ENCODE results near the gene ETV5. TPM values are rescaled to one million over a fixed set of nuclear protein-coding genes. Genes with fewer than 3 reads are reported as not detected.

ETV5 gene

DNA sequence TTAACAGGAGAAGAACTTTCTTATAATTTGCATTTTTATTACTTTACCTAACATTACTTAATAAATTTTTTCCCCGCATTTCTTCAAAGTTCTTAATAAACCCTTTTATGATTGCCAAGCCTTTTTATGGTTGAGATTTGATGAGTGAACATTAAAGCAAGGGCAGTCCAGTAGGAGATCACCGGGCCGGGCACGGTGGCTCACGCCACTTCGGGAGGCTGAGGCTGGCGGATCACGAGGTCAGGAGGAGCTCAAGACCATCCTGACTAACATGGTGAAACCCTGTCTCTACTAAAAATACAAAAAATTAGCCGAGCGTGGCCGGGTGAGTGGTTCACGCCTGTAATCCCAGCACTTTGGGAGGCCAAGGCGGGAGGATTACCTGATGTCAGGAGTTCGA is 109.7 kb downstream of the ETV5 start:
- H2BK15ac ChIP-seq (ENCODE audit: low read depth, poor library complexity, severe bottlenecking) = no peak overlapping the region
- H3K27me3 ChIP-seq (ENCODE audit: control insufficient read depth in 1 of 2, insufficient read depth in 1 of 2, low read length in 2 of 2) = no peaks in the 10 kb centered on the region
- H3K79me1 ChIP-seq (replicated peaks; ENCODE audit: low read length, poor library complexity, severe bottlenecking) = no peaks in the 10 kb centered on the region
- 98% methylated on average over 13 of the region's 14 CpGs for WGBS
- no peak overlapping the region for H4K91ac ChIP-seq (ENCODE audit: low read length)
- H3K23ac ChIP-seq (ENCODE audit: low read length in 2 of 2) = no peak overlapping the region
- no peak overlapping the region for H3K4ac ChIP-seq (ENCODE audit: low read depth in 1 of 2, low read length in 2 of 2)
- H3K4me1 ChIP-seq (ENCODE audit: control insufficient read depth, insufficient read depth, low read depth, low read length) = peaks cover 2% of the 10 kb centered on the region
- H3K14ac ChIP-seq (ENCODE audit: low read length in 2 of 2) = no peak overlapping the region
- H3K9me3 ChIP-seq (ENCODE audit: control insufficient read depth, low read length) = no peaks in the 10 kb centered on the region
- H4K8ac ChIP-seq (ENCODE audit: low read length) = no peak overlapping the region
- H3K4me2 ChIP-seq (ENCODE audit: low read length, poor library complexity, severe bottlenecking) = no peak overlapping the region
- H2AFZ ChIP-seq (ENCODE audit: low read depth, low read length) = no peak overlapping the region
- no peak overlapping the region for H2BK5ac ChIP-seq (ENCODE audit: low read depth, low read length, poor library complexity, severe bottlenecking)
- no peaks in the 10 kb centered on the region for H3K36me3 ChIP-seq (ENCODE audit: control insufficient read depth in 1 of 2, insufficient read depth in 2 of 2, low read depth in 1 of 2, low read length in 2 of 2)
- no peak overlapping the region for H2BK120ac ChIP-seq (ENCODE audit: low read depth, low read length)
- H3K4me3 ChIP-seq (ENCODE audit: insufficient read depth in 1 of 2, low read depth in 1 of 2, low read length in 2 of 2) = no peak overlapping the region
- DNase-seq = no peak
- H2AK5ac ChIP-seq (ENCODE audit: low read length, severe bottlenecking) = no peak overlapping the region
- H2BK12ac ChIP-seq (ENCODE audit: low read length in 2 of 2) = no peak overlapping the region
- no peak overlapping the region for H3K9ac ChIP-seq (ENCODE audit: low read length)
- no peak overlapping the region for H3K27ac ChIP-seq (ENCODE audit: low read length, poor library complexity, severe bottlenecking)
- H3K18ac ChIP-seq (ENCODE audit: low read depth in 1 of 2, low read length in 2 of 2) = no peak overlapping the region

DNA sequence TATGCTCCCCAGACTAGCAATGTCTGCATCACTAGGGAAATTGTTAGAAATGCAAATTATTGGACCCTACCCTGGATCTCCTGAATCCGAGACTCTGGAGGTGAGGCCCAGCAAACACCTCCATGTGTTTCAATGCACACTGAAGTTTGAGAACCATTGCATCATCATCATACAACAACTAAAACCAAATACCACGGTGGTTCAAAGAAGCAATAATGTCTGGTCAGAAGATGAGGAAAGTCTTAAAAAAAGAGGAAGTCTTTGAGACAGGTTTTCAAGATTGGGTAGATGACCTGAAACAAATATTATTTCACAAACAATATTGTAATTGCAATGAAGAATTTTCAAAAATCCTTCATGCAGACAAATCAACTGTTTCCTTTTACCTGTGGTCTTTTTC is 110.8 kb downstream of the ETV5 start:
- Histone ChIP-seq H3K14ac (ENCODE audit: low read length in 2 of 2) (no peak overlapping the region), H3K4me2 (ENCODE audit: low read length, poor library complexity, severe bottlenecking) (no peak overlapping the region), H4K8ac (ENCODE audit: low read length) (no peak overlapping the region), H2BK15ac (ENCODE audit: low read depth, poor library complexity, severe bottlenecking) (no peak overlapping the region), H3K36me3 (ENCODE audit: control insufficient read depth in 1 of 2, insufficient read depth in 2 of 2, low read depth in 1 of 2, low read length in 2 of 2) (no peaks in the 10 kb centered on the region), H3K4me1 (ENCODE audit: control insufficient read depth, insufficient read depth, low read depth, low read length) (peaks cover under 1% of the 10 kb centered on the region), H3K23ac (ENCODE audit: low read length in 2 of 2) (no peak overlapping the region), H3K4ac (ENCODE audit: low read depth in 1 of 2, low read length in 2 of 2) (no peak overlapping the region), H3K18ac (ENCODE audit: low read depth in 1 of 2, low read length in 2 of 2) (no peak overlapping the region), H3K79me1 (replicated peaks; ENCODE audit: low read length, poor library complexity, severe bottlenecking) (no peaks in the 10 kb centered on the region), H4K91ac (ENCODE audit: low read length) (no peak overlapping the region), H3K27me3 (ENCODE audit: control insufficient read depth in 1 of 2, insufficient read depth in 1 of 2, low read length in 2 of 2) (peaks cover 0 to 6% of the 10 kb centered on the region in 2 experiments), H2BK12ac (ENCODE audit: low read length in 2 of 2) (no peak overlapping the region), H3K9me3 (ENCODE audit: control insufficient read depth, low read length) (no peaks in the 10 kb centered on the region), H3K4me3 (ENCODE audit: insufficient read depth in 1 of 2, low read depth in 1 of 2, low read length in 2 of 2) (no peak overlapping the region), H3K27ac (ENCODE audit: low read length, poor library complexity, severe bottlenecking) (no peak overlapping the region), H3K9ac (ENCODE audit: low read length) (no peak overlapping the region), H2BK120ac (ENCODE audit: low read depth, low read length) (no peak overlapping the region), H2AFZ (ENCODE audit: low read depth, low read length) (no peak overlapping the region), H2BK5ac (ENCODE audit: low read depth, low read length, poor library complexity, severe bottlenecking) (no peak overlapping the region), H2AK5ac (ENCODE audit: low read length, severe bottlenecking) (no peak overlapping the region)
- no peak for DNase-seq
- 89% methylated on average over 1 of the region's 2 CpGs for WGBS

DNA sequence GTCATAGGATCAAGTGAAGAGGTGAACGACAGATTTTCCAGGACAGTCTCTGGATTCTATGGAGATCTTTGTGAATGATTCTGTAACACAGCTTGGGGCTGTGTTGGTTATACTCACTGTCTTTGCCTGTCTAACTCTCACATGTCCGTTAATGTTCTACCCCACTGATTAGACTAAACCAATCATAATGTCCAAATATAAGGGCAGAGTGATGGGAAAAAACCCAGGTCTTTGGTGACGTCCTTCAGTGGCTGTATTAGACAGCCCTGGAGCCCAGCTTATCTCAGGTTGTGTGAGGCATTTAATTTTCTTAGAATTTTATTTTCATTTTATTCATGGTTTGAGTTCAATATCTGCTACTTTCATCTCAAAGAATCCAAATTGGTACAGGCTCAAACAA is 111.8 kb downstream of the ETV5 start:
- Histone ChIP-seq H2BK15ac (ENCODE audit: low read depth, poor library complexity, severe bottlenecking) (no peak overlapping the region), H3K4me3 (ENCODE audit: insufficient read depth in 1 of 2, low read depth in 1 of 2, low read length in 2 of 2) (no peak overlapping the region), H3K23ac (ENCODE audit: low read length in 2 of 2) (no peak overlapping the region), H3K36me3 (ENCODE audit: control insufficient read depth in 1 of 2, insufficient read depth in 2 of 2, low read depth in 1 of 2, low read length in 2 of 2) (no peaks in the 10 kb centered on the region), H3K4ac (ENCODE audit: low read depth in 1 of 2, low read length in 2 of 2) (no peak overlapping the region), H3K4me2 (ENCODE audit: low read length, poor library complexity, severe bottlenecking) (no peak overlapping the region), H3K14ac (ENCODE audit: low read length in 2 of 2) (no peak overlapping the region), H2AK5ac (ENCODE audit: low read length, severe bottlenecking) (no peak overlapping the region), H4K8ac (ENCODE audit: low read length) (no peak overlapping the region), H2AFZ (ENCODE audit: low read depth, low read length) (no peak overlapping the region), H3K18ac (ENCODE audit: low read depth in 1 of 2, low read length in 2 of 2) (no peak overlapping the region), H2BK5ac (ENCODE audit: low read depth, low read length, poor library complexity, severe bottlenecking) (no peak overlapping the region), H2BK120ac (ENCODE audit: low read depth, low read length) (no peak overlapping the region), H3K9me3 (ENCODE audit: control insufficient read depth, low read length) (no peaks in the 10 kb centered on the region), H3K9ac (ENCODE audit: low read length) (no peak overlapping the region), H2BK12ac (ENCODE audit: low read length in 2 of 2) (no peak overlapping the region), H3K27ac (ENCODE audit: low read length, poor library complexity, severe bottlenecking) (no peak overlapping the region), H4K91ac (ENCODE audit: low read length) (no peak overlapping the region), H3K4me1 (ENCODE audit: control insufficient read depth, insufficient read depth, low read depth, low read length) (peaks cover 2% of the 10 kb centered on the region), H3K79me1 (replicated peaks; ENCODE audit: low read length, poor library complexity, severe bottlenecking) (no peaks in the 10 kb centered on the region), H3K27me3 (ENCODE audit: control insufficient read depth in 1 of 2, insufficient read depth in 1 of 2, low read length in 2 of 2) (peaks cover 0 to 12% of the 10 kb centered on the region in 2 experiments)
- 90% methylated on average over 3 of the region's 3 CpGs for WGBS
- DNase-seq = no peak

Small RNA genes lying within 50 kb of the gene (small RNA-seq; reads per million reads assigned to genes)
- gene RF00017 (ENCODE audit: low read depth) = not detected
